Measurements from ENCODE around the gene RMRP.

The RMRP gene

DNA sequence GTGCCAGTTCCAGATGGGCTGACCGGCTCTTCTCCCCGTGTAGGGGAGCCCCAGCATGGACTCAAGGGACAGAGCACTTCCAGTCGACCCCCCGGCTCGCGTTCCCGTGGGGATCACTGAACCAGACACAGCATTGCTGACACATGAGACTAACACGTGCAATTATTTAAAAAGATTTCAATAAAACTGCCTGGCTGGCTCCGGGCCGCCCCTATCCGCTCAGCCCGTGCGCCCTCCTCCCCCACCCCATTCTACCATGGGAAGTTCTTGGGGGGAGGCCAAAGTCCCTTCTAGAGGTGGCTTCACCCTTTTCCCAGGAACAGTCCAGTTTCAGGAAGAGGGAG lies 48.0 kb downstream of the RMRP start:
- DNase-seq (ENCODE audit: low read depth in 2 of 2), result no peak

DNA sequence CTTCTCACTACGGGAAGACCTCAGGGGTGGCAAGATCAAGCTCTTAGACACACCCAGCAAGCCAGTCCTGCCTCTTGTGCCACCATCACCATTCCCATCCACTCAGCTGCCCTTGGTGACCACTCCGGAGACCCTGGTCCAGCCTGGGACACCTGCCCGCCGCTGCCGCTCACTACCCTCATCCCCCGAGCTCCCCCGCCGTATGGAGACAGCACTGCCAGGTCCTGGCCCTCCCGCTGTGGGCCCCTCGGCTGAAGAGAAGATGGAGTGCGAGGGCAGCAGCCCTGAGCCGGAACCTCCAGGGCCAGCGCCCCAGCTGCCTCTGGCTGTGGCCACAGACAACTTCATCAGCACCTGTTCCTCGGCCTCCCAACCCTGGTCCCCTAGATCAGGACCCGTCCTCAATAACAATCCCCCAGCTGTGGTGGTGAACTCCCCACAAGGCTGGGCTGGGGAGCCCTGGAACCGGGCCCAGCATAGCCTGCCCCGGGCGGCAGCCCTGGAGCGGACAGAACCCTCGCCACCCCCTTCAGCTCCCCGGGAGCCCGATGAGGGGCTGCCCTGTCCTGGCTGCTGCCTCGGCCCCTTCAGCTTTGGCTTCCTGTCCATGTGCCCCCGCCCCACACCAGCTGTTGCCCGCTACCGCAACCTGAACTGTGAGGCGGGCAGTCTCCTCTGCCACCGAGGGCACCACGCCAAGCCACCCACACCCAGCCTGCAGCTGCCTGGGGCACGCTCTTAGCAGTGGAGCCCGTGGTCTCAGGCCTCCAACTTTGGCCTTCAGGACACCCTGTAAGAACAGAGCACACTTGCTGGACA lies 48.6 kb downstream of the RMRP start:
- no peak for DNase-seq (ENCODE audit: low read depth in 2 of 2)

DNA sequence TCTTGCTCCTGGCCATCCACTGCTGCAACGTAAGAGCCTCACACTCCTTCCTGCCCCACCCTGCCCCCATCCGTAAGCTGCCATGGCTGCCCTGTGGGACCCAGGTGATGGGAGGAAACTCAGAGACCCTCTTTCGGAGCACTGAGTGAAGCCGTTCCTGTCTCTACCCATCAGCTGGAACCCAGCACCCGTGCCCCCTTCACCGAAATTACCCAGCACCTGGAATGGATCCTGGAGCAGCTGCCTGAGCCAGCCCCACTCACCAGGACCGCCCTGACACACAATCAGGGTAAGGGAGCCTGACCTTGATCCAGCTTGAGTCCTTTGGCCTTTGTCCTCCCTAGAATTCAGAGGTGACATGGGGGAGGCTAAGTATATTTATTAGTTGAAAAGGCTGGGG lies 49.6 kb downstream of the RMRP start:
- DNase-seq (ENCODE audit: low read depth in 2 of 2), result no peak

Measured in fibroblast of skin of left biceps (primary cell).